ENCODE measurements around the gene EXOC4.

EXOC4 gene

DNA sequence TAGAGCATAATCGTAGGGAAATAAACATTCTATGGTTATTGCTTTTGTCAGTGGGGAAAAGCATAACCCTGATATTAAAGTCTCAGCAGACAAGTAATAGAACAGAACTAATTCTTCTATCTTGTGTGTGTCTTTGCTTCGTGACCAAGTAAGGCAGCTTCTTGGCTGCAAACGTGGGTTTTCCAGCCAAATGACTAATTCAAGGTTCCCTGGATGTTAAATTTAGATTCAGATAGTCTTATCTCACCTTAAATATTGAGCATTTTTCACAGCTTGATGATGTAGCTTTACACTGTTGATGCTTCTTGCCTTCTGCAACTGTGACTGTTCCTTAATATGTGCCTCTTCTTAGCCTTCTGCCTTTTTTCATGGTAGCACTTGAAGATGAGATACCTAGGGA lies 113.0 kb downstream of the EXOC4 start:
- Histone ChIP-seq H3K4me3 (ENCODE audit: low read depth in 1 of 2, low read length in 2 of 2) (no peak overlapping the region), H3K9me3 (ENCODE audit: low read length) (no peaks in the 10 kb centered on the region), H3K36me3 (ENCODE audit: insufficient read depth, low read length) (no peaks in the 10 kb centered on the region), H3K27ac (ENCODE audit: low read depth, low read length) (no peak overlapping the region), H3K27me3 (ENCODE audit: control insufficient read depth in 1 of 2, insufficient read depth in 2 of 2, low read length in 2 of 2) (no peaks in the 10 kb centered on the region), H3K4me1 (ENCODE audit: insufficient read depth, low read length) (peaks cover 15% of the 10 kb centered on the region), H3K9ac (ENCODE audit: low read length) (no peak overlapping the region)

DNA sequence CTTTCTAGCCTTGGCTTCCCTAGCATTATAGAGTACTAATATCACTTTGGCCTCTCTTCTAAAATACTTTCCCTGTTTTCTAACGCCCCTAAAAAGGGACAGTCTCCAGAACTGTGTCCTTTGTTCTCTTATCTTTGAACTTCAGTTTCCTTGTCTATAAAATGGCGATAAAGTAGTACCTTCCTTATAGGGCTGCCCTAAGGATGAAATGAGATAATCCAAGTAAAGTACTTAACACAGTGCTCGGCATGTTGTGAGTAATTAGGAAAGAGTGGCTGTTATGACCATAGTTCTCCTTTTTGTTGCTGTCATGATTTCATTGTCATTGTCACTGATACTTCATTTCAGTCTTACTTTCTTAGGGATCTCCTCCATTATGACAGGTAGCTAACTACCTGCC lies 114.7 kb downstream of the EXOC4 start:
- Histone ChIP-seq H3K9me3 (ENCODE audit: low read length) (no peaks in the 10 kb centered on the region), H3K9ac (ENCODE audit: low read length) (no peak overlapping the region), H3K4me1 (ENCODE audit: insufficient read depth, low read length) (peaks cover 15% of the 10 kb centered on the region), H3K27me3 (ENCODE audit: control insufficient read depth in 1 of 2, insufficient read depth in 2 of 2, low read length in 2 of 2) (no peaks in the 10 kb centered on the region), H3K36me3 (ENCODE audit: insufficient read depth, low read length) (no peaks in the 10 kb centered on the region), H3K4me3 (ENCODE audit: low read depth in 1 of 2, low read length in 2 of 2) (no peak overlapping the region), H3K27ac (ENCODE audit: low read depth, low read length) (no peak overlapping the region)

GRCh38 chr7:133369130-133369529 lies 116.3 kb downstream of the EXOC4 start:
- Histone ChIP-seq H3K27ac (ENCODE audit: low read depth, low read length) (no peak overlapping the region), H3K36me3 (ENCODE audit: insufficient read depth, low read length) (no peaks in the 10 kb centered on the region), H3K4me3 (ENCODE audit: low read depth in 1 of 2, low read length in 2 of 2) (no peak overlapping the region), H3K9ac (ENCODE audit: low read length) (no peak overlapping the region), H3K4me1 (ENCODE audit: insufficient read depth, low read length) (peaks cover 15% of the 10 kb centered on the region), H3K27me3 (ENCODE audit: control insufficient read depth in 1 of 2, insufficient read depth in 2 of 2, low read length in 2 of 2) (no peaks in the 10 kb centered on the region), H3K9me3 (ENCODE audit: low read length) (no peaks in the 10 kb centered on the region)

DNA sequence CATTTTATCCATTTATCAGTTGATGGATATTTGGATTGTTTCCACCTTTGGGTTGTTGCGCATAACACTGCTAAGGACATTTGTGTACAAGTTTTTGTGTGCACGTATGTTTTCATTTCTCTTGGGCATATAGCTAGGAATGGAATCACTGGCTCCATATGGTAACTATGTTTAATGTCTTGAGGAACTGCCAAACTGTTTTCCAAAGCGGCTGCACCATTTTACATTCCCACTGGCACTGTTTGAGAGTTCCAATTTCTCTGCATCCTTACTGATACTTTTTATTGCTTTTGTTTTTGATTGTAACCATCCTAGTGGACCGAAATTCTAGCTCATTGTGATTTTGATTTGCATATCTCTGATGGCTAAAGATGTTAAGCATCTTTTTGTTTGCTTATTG lies 118.7 kb downstream of the EXOC4 start:
- no peaks in the 10 kb centered on the region for H3K9me3 ChIP-seq (ENCODE audit: low read length)
- H3K27ac ChIP-seq (ENCODE audit: low read depth, low read length): no peak overlapping the region
- peaks cover 2% of the 10 kb centered on the region for H3K4me1 ChIP-seq (ENCODE audit: insufficient read depth, low read length)
- no peaks in the 10 kb centered on the region for H3K27me3 ChIP-seq (ENCODE audit: control insufficient read depth in 1 of 2, insufficient read depth in 2 of 2, low read length in 2 of 2)
- H3K36me3 ChIP-seq (ENCODE audit: insufficient read depth, low read length): no peaks in the 10 kb centered on the region
- no peak overlapping the region for H3K4me3 ChIP-seq (ENCODE audit: low read depth in 1 of 2, low read length in 2 of 2)
- no peak overlapping the region for H3K9ac ChIP-seq (ENCODE audit: low read length)

DNA sequence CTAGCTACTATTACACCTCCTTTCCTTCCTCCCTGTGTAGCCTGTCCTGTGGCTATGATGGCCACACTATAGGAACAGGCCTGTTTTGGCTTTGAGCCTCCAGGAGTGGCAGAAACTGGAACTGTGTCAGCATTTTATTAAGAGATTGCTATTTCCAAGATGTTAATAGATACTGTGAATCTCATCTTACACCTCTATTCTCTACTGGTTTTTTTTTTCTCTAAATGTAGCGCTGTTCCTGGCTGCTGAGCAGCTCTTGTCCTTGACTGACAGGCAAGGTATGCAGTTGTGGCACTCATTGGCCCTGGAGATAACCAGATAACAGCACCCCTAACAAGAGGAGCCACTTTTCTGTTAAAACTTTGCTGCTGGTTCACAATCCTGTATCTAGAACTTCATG lies 119.5 kb downstream of the EXOC4 start:
- Histone ChIP-seq H3K27ac (ENCODE audit: low read depth, low read length) (no peak overlapping the region), H3K4me1 (ENCODE audit: insufficient read depth, low read length) (no peaks in the 10 kb centered on the region), H3K9me3 (ENCODE audit: low read length) (no peaks in the 10 kb centered on the region), H3K27me3 (ENCODE audit: control insufficient read depth in 1 of 2, insufficient read depth in 2 of 2, low read length in 2 of 2) (no peaks in the 10 kb centered on the region), H3K4me3 (ENCODE audit: low read depth in 1 of 2, low read length in 2 of 2) (no peak overlapping the region), H3K9ac (ENCODE audit: low read length) (no peak overlapping the region), H3K36me3 (ENCODE audit: insufficient read depth, low read length) (no peaks in the 10 kb centered on the region)

GRCh38 chr7:133376514-133376913 lies 123.6 kb downstream of the EXOC4 start:
- H3K36me3 ChIP-seq (ENCODE audit: insufficient read depth, low read length): no peaks in the 10 kb centered on the region
- no peaks in the 10 kb centered on the region for H3K9me3 ChIP-seq (ENCODE audit: low read length)
- H3K9ac ChIP-seq (ENCODE audit: low read length): no peak overlapping the region
- H3K4me3 ChIP-seq (ENCODE audit: low read depth in 1 of 2, low read length in 2 of 2): no peak overlapping the region
- no peaks in the 10 kb centered on the region for H3K4me1 ChIP-seq (ENCODE audit: insufficient read depth, low read length)
- no peaks in the 10 kb centered on the region for H3K27me3 ChIP-seq (ENCODE audit: control insufficient read depth in 1 of 2, insufficient read depth in 2 of 2, low read length in 2 of 2)
- no peak overlapping the region for H3K27ac ChIP-seq (ENCODE audit: low read depth, low read length)

DNA sequence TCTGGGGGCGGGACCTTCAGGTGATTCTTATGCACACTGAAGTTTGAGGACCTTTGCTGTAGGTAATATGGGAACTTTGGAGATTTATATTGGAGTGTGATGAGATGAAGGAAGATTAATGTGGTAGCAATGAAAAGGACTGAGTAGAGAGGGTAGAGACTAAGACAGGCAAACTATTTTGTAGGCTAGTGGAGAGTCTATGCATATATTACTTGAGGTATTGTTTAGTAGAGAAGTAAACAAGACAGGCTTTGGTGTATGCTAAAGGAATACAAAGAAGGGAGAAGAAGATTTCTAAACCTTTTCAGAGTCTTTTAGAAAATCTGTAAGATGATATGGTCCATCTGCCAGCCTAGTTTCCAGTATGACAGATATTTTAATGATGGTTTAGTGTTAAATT lies 129.1 kb downstream of the EXOC4 start:
- H3K9ac ChIP-seq (ENCODE audit: low read length): no peak overlapping the region
- H3K27me3 ChIP-seq (ENCODE audit: control insufficient read depth in 1 of 2, insufficient read depth in 2 of 2, low read length in 2 of 2): no peaks in the 10 kb centered on the region
- no peaks in the 10 kb centered on the region for H3K4me1 ChIP-seq (ENCODE audit: insufficient read depth, low read length)
- no peaks in the 10 kb centered on the region for H3K36me3 ChIP-seq (ENCODE audit: insufficient read depth, low read length)
- H3K27ac ChIP-seq (ENCODE audit: low read depth, low read length): no peak overlapping the region
- no peak overlapping the region for H3K4me3 ChIP-seq (ENCODE audit: low read depth in 1 of 2, low read length in 2 of 2)
- no peaks in the 10 kb centered on the region for H3K9me3 ChIP-seq (ENCODE audit: low read length)

GRCh38 chr7:133382775-133383559 lies 130.1 kb downstream of the EXOC4 start:
- Histone ChIP-seq H3K9ac (ENCODE audit: low read length) (no peak overlapping the region), H3K4me1 (ENCODE audit: insufficient read depth, low read length) (no peaks in the 10 kb centered on the region), H3K4me3 (ENCODE audit: low read depth in 1 of 2, low read length in 2 of 2) (no peak overlapping the region), H3K27ac (ENCODE audit: low read depth, low read length) (no peak overlapping the region), H3K27me3 (ENCODE audit: control insufficient read depth in 1 of 2, insufficient read depth in 2 of 2, low read length in 2 of 2) (no peaks in the 10 kb centered on the region), H3K9me3 (ENCODE audit: low read length) (no peaks in the 10 kb centered on the region), H3K36me3 (ENCODE audit: insufficient read depth, low read length) (no peaks in the 10 kb centered on the region)

- Histone ChIP-seq H3K36me3 (ENCODE audit: insufficient read depth, low read length) (no peaks in the 10 kb centered on the region), H3K9ac (ENCODE audit: low read length) (no peak overlapping the region), H3K4me1 (ENCODE audit: insufficient read depth, low read length) (no peaks in the 10 kb centered on the region), H3K9me3 (ENCODE audit: low read length) (no peaks in the 10 kb centered on the region), H3K27me3 (ENCODE audit: control insufficient read depth in 1 of 2, insufficient read depth in 2 of 2, low read length in 2 of 2) (no peaks in the 10 kb centered on the region), H3K4me3 (ENCODE audit: low read depth in 1 of 2, low read length in 2 of 2) (no peak overlapping the region), H3K27ac (ENCODE audit: low read depth, low read length) (no peak overlapping the region)
Observed at GRCh38 chr7:133386205-133386604, 133.3 kb downstream of the EXOC4 start.

DNA sequence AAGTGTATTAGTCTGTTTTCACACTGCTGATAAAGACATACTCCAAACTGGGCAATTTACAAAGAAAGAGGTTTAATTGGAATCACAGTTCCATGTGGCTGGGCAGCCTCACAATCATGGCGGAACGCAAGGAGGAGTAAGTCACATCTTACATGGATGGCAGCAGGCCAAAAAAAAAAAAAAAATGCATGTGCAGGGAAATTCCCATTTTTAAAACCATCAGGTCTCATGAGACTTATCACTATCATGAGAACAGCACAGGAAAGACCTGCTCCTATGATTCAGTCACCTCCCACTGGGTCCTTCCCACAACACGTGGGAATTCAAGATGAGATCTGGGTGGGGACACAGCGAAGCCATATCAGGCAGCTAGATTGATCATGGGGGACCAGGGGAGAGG lies 136.8 kb downstream of the EXOC4 start:
- Histone ChIP-seq H3K4me1 (ENCODE audit: insufficient read depth, low read length) (no peaks in the 10 kb centered on the region), H3K9ac (ENCODE audit: low read length) (no peak overlapping the region), H3K4me3 (ENCODE audit: low read depth in 1 of 2, low read length in 2 of 2) (no peak overlapping the region), H3K27ac (ENCODE audit: low read depth, low read length) (no peak overlapping the region), H3K36me3 (ENCODE audit: insufficient read depth, low read length) (no peaks in the 10 kb centered on the region), H3K27me3 (ENCODE audit: control insufficient read depth in 1 of 2, insufficient read depth in 2 of 2, low read length in 2 of 2) (no peaks in the 10 kb centered on the region), H3K9me3 (ENCODE audit: low read length) (no peaks in the 10 kb centered on the region)

DNA sequence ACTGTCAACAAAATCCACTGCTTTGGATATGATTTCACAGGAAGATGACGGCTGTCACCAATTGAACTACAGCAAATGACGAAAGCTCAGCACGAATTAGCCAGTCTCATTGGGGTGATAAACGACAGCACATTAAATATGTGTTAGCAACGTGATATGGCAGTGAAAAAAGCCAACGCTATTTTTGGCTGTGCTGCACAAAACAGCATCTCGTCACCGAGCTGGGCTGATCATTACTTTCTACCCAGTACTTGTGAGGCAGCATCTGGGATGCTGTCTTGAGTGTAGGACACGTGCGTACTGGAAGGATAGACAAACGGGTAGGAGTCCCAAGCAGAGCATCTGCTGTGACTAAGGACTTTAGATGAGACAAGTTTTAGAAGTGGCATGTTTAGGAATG lies 138.3 kb downstream of the EXOC4 start:
- H3K9me3 ChIP-seq (ENCODE audit: low read length): no peaks in the 10 kb centered on the region
- no peak overlapping the region for H3K27ac ChIP-seq (ENCODE audit: low read depth, low read length)
- no peaks in the 10 kb centered on the region for H3K36me3 ChIP-seq (ENCODE audit: insufficient read depth, low read length)
- H3K4me3 ChIP-seq (ENCODE audit: low read depth in 1 of 2, low read length in 2 of 2): no peak overlapping the region
- no peaks in the 10 kb centered on the region for H3K27me3 ChIP-seq (ENCODE audit: control insufficient read depth in 1 of 2, insufficient read depth in 2 of 2, low read length in 2 of 2)
- H3K9ac ChIP-seq (ENCODE audit: low read length): no peak overlapping the region
- no peaks in the 10 kb centered on the region for H3K4me1 ChIP-seq (ENCODE audit: insufficient read depth, low read length)

DNA sequence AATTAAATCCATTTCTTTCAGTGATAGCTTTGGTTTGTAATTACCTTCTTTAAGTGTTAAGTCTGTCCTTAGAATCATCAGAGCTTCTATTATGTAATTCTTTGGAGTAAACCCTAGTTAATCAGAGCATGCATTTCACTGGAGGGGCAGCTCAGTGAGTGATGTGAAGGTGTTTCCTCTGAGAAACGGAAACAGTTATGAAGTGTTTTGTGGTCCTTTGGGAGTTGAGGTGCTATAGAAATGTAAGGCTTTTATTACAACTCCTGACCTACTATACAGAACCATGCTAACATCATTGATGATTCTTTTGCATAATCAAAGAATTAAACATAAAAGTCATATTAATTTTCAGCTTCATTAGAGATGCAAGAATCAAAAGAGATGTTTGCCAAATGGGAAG lies 141.5 kb downstream of the EXOC4 start:
- Histone ChIP-seq H3K9ac (ENCODE audit: low read length) (no peak overlapping the region), H3K4me3 (ENCODE audit: low read depth in 1 of 2, low read length in 2 of 2) (no peak overlapping the region), H3K27ac (ENCODE audit: low read depth, low read length) (no peak overlapping the region), H3K9me3 (ENCODE audit: low read length) (no peaks in the 10 kb centered on the region), H3K4me1 (ENCODE audit: insufficient read depth, low read length) (no peaks in the 10 kb centered on the region), H3K36me3 (ENCODE audit: insufficient read depth, low read length) (no peaks in the 10 kb centered on the region), H3K27me3 (ENCODE audit: control insufficient read depth in 1 of 2, insufficient read depth in 2 of 2, low read length in 2 of 2) (no peaks in the 10 kb centered on the region)

Measured in muscle layer of colon (tissue), 2 donors.